Liver (tissue), 3 donors: ENCODE measurements around the gene KRT77.

Source experiments
- FOXA1 ChIP-seq: IDR thresholded peaks from 2 replicates; pipeline ENCODE4 v1.6.1; 2016; ENCODE audit warnings: antibody characterized with exemption
- GABPA ChIP-seq, 2 donors: IDR thresholded peaks in 1 of 2; conservative IDR thresholded peaks in 1 of 2; 2 replicates each; pipeline ENCODE4 v1.6.1; 2016; ENCODE audit warnings: antibody characterized with exemption in 2 of 2, mild to moderate bottlenecking in 1 of 2, moderate library complexity in 1 of 2
- HNF4A ChIP-seq, 2 donors: conservative IDR thresholded peaks; 2 replicates each; pipeline ENCODE4 v1.6.1; 2016; ENCODE audit warnings: antibody characterized with exemption in 2 of 2, mild to moderate bottlenecking in 2 of 2
- JUND ChIP-seq, 2 donors: IDR thresholded peaks; 2 replicates each; pipeline ENCODE4 v1.6.1; 2016; ENCODE audit warnings: antibody characterized with exemption in 2 of 2
- SP1 ChIP-seq: IDR thresholded peaks from 2 replicates; pipeline ENCODE4 v1.6.1; 2018; ENCODE audit warnings: antibody characterized with exemption, mild to moderate bottlenecking
- TAF1 ChIP-seq: conservative IDR thresholded peaks from 2 replicates; pipeline ENCODE4 v1.6.1; 2016; ENCODE audit warnings: antibody characterized with exemption, mild to moderate bottlenecking
- YY1 ChIP-seq: IDR thresholded peaks from 2 replicates; pipeline ENCODE4 v1.6.1; 2016; ENCODE audit warnings: antibody characterized with exemption, mild to moderate bottlenecking
- TF ChIP-seq, protein P1 (sequence below): fragments of 150-350 bp; IDR thresholded peaks from 2 replicates; pipeline ENCODE4 v1.5.1; 2017; ENCODE audit warnings: improper control_type of control experiment, low read depth, low read length; ENCODE audit not compliant: missing input control
- TF ChIP-seq, protein P2 (sequence below): IDR thresholded peaks from 2 replicates; pipeline ENCODE4 v1.6.1; 2016; ENCODE audit warnings: antibody characterized with exemption
- TF ChIP-seq, protein P3 (sequence below): IDR thresholded peaks from 2 replicates; pipeline ENCODE4 v1.6.1; 2016; ENCODE audit warnings: antibody characterized with exemption, mild to moderate bottlenecking
- TF ChIP-seq, protein P4 (sequence below): IDR thresholded peaks from 2 replicates; pipeline ENCODE4 v1.6.1; 2016; ENCODE audit warnings: antibody characterized with exemption
- donor health status: healthy.
- donor health status: healthy.

DNA sequence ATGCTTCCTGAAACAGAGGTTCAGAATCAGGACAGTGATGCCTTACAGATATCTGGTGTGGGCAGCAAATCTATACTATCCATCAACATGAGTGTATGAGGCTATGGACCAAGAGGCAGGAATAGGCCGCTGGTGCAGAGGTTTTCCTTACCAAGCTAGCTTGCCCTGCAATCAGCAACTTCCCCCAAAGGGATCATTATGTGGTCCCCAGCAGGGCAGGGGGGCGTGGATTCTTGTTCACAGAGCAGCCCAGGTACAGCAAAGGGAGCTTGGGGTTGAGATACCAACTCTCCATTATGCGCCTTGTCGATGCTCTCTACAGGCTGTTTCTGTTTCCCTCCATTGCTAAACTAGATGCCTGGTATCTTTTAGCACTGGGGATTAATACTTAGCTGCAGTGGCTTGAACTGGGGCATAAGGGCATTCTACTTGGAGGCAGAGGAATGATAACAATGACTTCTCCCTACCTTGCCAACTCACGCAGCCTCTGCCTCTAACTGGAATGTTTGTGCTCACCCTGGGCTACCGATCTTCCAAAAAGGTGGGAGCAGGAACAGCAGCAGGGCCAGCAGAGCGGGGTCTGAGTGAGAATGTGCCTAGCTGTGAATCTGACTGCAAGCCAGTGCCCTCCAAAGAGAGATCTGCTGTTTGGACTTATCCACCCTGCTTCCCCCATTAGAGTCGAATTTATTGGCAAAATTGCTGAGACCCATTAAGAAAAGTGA, 12.8 kb downstream of the KRT77 start:
- TF ChIP-seq, protein P1, sequence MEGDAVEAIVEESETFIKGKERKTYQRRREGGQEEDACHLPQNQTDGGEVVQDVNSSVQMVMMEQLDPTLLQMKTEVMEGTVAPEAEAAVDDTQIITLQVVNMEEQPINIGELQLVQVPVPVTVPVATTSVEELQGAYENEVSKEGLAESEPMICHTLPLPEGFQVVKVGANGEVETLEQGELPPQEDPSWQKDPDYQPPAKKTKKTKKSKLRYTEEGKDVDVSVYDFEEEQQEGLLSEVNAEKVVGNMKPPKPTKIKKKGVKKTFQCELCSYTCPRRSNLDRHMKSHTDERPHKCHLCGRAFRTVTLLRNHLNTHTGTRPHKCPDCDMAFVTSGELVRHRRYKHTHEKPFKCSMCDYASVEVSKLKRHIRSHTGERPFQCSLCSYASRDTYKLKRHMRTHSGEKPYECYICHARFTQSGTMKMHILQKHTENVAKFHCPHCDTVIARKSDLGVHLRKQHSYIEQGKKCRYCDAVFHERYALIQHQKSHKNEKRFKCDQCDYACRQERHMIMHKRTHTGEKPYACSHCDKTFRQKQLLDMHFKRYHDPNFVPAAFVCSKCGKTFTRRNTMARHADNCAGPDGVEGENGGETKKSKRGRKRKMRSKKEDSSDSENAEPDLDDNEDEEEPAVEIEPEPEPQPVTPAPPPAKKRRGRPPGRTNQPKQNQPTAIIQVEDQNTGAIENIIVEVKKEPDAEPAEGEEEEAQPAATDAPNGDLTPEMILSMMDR: no peak
- TF ChIP-seq, protein P2, sequence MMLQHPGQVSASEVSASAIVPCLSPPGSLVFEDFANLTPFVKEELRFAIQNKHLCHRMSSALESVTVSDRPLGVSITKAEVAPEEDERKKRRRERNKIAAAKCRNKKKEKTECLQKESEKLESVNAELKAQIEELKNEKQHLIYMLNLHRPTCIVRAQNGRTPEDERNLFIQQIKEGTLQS: no peak
- TF ChIP-seq, protein P3, sequence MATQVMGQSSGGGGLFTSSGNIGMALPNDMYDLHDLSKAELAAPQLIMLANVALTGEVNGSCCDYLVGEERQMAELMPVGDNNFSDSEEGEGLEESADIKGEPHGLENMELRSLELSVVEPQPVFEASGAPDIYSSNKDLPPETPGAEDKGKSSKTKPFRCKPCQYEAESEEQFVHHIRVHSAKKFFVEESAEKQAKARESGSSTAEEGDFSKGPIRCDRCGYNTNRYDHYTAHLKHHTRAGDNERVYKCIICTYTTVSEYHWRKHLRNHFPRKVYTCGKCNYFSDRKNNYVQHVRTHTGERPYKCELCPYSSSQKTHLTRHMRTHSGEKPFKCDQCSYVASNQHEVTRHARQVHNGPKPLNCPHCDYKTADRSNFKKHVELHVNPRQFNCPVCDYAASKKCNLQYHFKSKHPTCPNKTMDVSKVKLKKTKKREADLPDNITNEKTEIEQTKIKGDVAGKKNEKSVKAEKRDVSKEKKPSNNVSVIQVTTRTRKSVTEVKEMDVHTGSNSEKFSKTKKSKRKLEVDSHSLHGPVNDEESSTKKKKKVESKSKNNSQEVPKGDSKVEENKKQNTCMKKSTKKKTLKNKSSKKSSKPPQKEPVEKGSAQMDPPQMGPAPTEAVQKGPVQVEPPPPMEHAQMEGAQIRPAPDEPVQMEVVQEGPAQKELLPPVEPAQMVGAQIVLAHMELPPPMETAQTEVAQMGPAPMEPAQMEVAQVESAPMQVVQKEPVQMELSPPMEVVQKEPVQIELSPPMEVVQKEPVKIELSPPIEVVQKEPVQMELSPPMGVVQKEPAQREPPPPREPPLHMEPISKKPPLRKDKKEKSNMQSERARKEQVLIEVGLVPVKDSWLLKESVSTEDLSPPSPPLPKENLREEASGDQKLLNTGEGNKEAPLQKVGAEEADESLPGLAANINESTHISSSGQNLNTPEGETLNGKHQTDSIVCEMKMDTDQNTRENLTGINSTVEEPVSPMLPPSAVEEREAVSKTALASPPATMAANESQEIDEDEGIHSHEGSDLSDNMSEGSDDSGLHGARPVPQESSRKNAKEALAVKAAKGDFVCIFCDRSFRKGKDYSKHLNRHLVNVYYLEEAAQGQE: no peak
- TF ChIP-seq SP1 (no peak), GABPA (IDR thresholded peaks at IDR 0.05 in 1 of 2, conservative IDR thresholded peaks at IDR 0.05 in 1 of 2) (no peak), YY1 (no peak), TAF1 (no peak), HNF4A (conservative IDR thresholded peaks at IDR 0.05) (no peak), JUND (IDR thresholded peaks at IDR 0.05) (no peak), FOXA1 (no peak)
- TF ChIP-seq, protein P4, sequence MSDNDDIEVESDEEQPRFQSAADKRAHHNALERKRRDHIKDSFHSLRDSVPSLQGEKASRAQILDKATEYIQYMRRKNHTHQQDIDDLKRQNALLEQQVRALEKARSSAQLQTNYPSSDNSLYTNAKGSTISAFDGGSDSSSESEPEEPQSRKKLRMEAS: no peak
